ENCODE measurements around the gene TFR2. TPM values are rescaled to one million over a fixed set of nuclear protein-coding genes. Genes with fewer than 3 reads are reported as not detected.

Gene TFR2
- total RNA-seq, 1 experiment from 2014 or later = 9.1 TPM

DNA sequence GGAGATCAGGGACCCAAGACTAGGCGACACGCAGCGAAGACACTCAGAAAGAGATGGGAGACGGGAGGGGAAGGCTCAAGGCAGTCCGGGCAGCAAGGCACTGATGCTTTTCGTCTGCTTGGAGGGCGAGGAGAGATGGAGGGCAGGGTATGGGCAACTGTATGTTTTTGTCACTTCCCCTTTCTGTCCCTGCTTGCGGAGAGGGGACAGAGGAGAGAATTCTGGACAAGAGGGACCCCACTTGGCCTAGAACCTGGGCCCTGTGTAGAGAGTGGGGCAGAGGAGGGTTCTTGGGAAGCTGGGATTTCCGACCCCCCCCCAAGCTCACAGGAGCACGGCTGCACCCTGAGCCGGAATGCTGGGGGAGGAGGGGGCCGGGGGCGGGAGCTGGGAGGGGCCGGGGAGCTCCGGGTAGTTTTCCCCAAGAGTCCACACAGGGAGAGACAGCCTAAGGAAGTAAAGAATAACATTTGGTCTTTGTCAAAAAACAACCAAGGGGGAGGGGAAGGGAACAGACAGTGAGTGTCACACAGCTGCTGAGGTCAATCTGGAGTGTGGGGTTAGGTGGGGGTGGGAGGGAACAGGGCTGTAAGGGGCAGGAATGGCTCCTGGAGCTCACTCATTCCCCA lies 57.2 kb downstream of the TFR2 start:
- in situ Hi-C loops (cut with HindIII; ENCODE audit: low pct_unique_long_range_greater_than_20kb, low sequenced_read_pairs) = no loop called here
- Histone ChIP-seq H3K27me3 (ENCODE audit: control insufficient read depth, insufficient read depth, low read length) (no peaks in the 10 kb centered on the region), H3K9me3 (ENCODE audit: control insufficient read depth, insufficient read depth, low read depth, low read length) (no peaks in the 10 kb centered on the region), H3K27ac (ENCODE audit: low read length) (no peak overlapping the region), H3K36me3 (ENCODE audit: control insufficient read depth, insufficient read depth, low read length) (peaks cover 9% of the 10 kb centered on the region; the same call in 1 of the 2 replicates), H3K4me1 (ENCODE audit: control insufficient read depth, insufficient read depth, low read length) (peaks cover 12% of the 10 kb centered on the region), H3K4me3 (ENCODE audit: low read depth in 2 of 2, low read length in 2 of 2) (peak overlapping the region; percentile 89 to 93)
- TF ChIP-seq TCF7L2 (IDR thresholded peaks at IDR 0.05; ENCODE audit: low read depth, low read length) (no peak), POLR2AphosphoS5 (IDR thresholded peaks at IDR 0.05; ENCODE audit: low read depth, low read length) (no peak)
- no peak for DNase-seq (ENCODE audit: low read depth, low spot score)
- ATAC-seq = no peak
- BruUV-seq (replicated peaks) = no TSS peak
- CTCF ChIA-PET = interaction anchor here (0.6 to 0.8 kb wide), 2 partner anchors 49 to 177 kb away, joined by 3 to 5 read pairs; no protein-coding TSS in a partner anchor
- intact Hi-C loops (cut with micrococcal nuclease; ENCODE audit: unreplicated experiment) = no loop called here
- POLR2A ChIA-PET = no interaction called here

DNA sequence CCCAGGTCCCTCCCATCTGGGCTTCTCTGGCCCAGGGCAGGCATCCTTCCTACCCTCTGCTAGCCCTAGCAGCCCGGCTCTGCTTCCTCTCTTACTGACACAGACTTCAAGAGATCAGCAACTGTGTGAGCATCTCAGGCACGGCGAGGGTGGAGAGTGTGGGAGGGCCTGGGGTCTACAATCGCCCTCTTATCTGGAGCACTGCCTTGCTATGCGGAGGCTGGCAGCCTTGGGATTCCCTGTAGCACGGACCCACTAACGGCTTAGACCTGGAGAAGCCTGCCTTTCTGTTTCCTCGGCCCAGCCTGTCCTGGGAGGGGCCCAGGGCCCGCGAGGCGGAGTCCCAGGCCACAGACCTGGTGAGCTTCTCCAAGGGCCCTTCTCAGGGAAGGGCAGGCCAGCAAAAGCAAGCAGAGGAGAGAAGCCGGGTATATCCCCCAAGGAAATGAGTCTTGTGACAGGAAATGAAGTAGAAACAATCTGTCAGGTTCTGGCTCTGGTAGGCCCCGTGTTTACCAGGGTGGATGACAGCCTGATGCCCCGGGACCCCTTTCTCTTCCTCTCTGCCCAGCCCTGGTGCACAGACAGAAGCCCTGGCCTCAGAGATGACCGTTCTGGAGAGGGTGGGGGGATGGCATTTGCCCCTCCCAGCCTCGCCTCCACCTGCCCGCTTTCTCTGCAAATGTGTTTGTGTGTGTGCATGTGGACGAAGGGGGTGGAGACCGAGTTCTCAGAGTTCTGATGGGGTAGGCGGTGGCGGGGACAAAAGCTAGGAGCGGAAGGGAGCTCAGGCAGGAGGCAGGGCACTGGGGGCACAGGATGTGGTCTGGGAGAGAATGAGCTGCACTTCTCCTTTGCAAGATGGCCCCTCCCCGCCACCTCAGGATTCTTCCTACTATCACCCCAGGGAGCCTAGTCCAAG lies 58.0 kb downstream of the TFR2 start:
- ATAC-seq (no peak), DNase-seq (ENCODE audit: low read depth, low spot score) (no peak)
- Histone ChIP-seq H3K27me3 (ENCODE audit: control insufficient read depth, insufficient read depth, low read length) (no peaks in the 10 kb centered on the region), H3K4me3 (ENCODE audit: low read depth in 2 of 2, low read length in 2 of 2) (no peak overlapping the region), H3K36me3 (ENCODE audit: control insufficient read depth, insufficient read depth, low read length) (peaks cover 9% of the 10 kb centered on the region; the same call in 1 of the 2 replicates), H3K4me1 (ENCODE audit: control insufficient read depth, insufficient read depth, low read length) (peaks cover 12% of the 10 kb centered on the region), H3K27ac (ENCODE audit: low read length) (no peak overlapping the region), H3K9me3 (ENCODE audit: control insufficient read depth, insufficient read depth, low read depth, low read length) (no peaks in the 10 kb centered on the region)
- intact Hi-C loops (cut with micrococcal nuclease; ENCODE audit: unreplicated experiment) (no loop called here), in situ Hi-C loops (cut with HindIII; ENCODE audit: low pct_unique_long_range_greater_than_20kb, low sequenced_read_pairs) (no loop called here)
- POLR2A ChIA-PET = no interaction called here
- CTCF ChIA-PET = interaction anchor here (0.6 to 0.8 kb wide), 2 partner anchors 49 to 178 kb away, joined by 3 to 5 read pairs; no protein-coding TSS in a partner anchor
- TF ChIP-seq, protein P1, sequence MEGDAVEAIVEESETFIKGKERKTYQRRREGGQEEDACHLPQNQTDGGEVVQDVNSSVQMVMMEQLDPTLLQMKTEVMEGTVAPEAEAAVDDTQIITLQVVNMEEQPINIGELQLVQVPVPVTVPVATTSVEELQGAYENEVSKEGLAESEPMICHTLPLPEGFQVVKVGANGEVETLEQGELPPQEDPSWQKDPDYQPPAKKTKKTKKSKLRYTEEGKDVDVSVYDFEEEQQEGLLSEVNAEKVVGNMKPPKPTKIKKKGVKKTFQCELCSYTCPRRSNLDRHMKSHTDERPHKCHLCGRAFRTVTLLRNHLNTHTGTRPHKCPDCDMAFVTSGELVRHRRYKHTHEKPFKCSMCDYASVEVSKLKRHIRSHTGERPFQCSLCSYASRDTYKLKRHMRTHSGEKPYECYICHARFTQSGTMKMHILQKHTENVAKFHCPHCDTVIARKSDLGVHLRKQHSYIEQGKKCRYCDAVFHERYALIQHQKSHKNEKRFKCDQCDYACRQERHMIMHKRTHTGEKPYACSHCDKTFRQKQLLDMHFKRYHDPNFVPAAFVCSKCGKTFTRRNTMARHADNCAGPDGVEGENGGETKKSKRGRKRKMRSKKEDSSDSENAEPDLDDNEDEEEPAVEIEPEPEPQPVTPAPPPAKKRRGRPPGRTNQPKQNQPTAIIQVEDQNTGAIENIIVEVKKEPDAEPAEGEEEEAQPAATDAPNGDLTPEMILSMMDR (IDR thresholded peaks at IDR 0.05) = no peak
- TF ChIP-seq POLR2AphosphoS5 (IDR thresholded peaks at IDR 0.05; ENCODE audit: low read depth, low read length) (no peak), SIN3A (IDR thresholded peaks at IDR 0.05; ENCODE audit: borderline replicate concordance, insufficient read depth, low read depth, low read length) (no peak), TCF7L2 (IDR thresholded peaks at IDR 0.05; ENCODE audit: low read depth, low read length) (no peak)
- TF ChIP-seq, protein P2, sequence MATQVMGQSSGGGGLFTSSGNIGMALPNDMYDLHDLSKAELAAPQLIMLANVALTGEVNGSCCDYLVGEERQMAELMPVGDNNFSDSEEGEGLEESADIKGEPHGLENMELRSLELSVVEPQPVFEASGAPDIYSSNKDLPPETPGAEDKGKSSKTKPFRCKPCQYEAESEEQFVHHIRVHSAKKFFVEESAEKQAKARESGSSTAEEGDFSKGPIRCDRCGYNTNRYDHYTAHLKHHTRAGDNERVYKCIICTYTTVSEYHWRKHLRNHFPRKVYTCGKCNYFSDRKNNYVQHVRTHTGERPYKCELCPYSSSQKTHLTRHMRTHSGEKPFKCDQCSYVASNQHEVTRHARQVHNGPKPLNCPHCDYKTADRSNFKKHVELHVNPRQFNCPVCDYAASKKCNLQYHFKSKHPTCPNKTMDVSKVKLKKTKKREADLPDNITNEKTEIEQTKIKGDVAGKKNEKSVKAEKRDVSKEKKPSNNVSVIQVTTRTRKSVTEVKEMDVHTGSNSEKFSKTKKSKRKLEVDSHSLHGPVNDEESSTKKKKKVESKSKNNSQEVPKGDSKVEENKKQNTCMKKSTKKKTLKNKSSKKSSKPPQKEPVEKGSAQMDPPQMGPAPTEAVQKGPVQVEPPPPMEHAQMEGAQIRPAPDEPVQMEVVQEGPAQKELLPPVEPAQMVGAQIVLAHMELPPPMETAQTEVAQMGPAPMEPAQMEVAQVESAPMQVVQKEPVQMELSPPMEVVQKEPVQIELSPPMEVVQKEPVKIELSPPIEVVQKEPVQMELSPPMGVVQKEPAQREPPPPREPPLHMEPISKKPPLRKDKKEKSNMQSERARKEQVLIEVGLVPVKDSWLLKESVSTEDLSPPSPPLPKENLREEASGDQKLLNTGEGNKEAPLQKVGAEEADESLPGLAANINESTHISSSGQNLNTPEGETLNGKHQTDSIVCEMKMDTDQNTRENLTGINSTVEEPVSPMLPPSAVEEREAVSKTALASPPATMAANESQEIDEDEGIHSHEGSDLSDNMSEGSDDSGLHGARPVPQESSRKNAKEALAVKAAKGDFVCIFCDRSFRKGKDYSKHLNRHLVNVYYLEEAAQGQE (IDR thresholded peaks at IDR 0.05; ENCODE audit: insufficient read depth in 1 of 2, low read depth in 2 of 2, low read length in 1 of 2) = no peak
- BruUV-seq (replicated peaks) = TSS peak; percentile 26
